ENCODE data around the gene FADS2. TPM values are rescaled to one million over a fixed set of nuclear protein-coding genes. Genes with fewer than 3 reads are reported as not detected.
A peak's percentile ranks its signal among the peaks of the same experiment; 100 is the strongest.

The FADS2 gene
- total and polyA plus RNA-seq, 2 of the 13 experiments (the other 11 are each of a cell fraction or from before 2014, with no cell fraction given), result 90.1 to 124 TPM

GRCh38 chr11:61792310-61793082 is 35.6 kb upstream of the FADS2 start, which contains the start of the genes FEN1 and TMEM258 (continued):
- TF ChIP-seq ZNF407 (CRISPR knock-in tag; IDR thresholded peaks at IDR 0.05; ENCODE audit: not compliant biosample characterization) (peak; percentile 59), ATF7 (IDR thresholded peaks at IDR 0.05) (no peak), ATF7 (CRISPR knock-in tag; IDR thresholded peaks at IDR 0.05) (no peak), ELF3 (CRISPR knock-in tag; IDR thresholded peaks at IDR 0.05) (peak; percentile 60), ZNF749 (CRISPR knock-in tag; IDR thresholded peaks at IDR 0.05; ENCODE audit: borderline replicate concordance) (no peak), XBP1 (CRISPR knock-in tag; IDR thresholded peaks at IDR 0.05) (peak; percentile 92), SIN3A (IDR thresholded peaks at IDR 0.05; ENCODE audit: borderline replicate concordance, low read depth, low read length) (peak; percentile 44; the same call in 1 of the 2 replicates), CREB1 (IDR thresholded peaks at IDR 0.05) (peak; percentile 69; the same call in 1 of the 2 replicates), CREB1 (CRISPR knock-in tag; IDR thresholded peaks at IDR 0.05) (peak; percentile 86), TBX3 (IDR thresholded peaks at IDR 0.05; ENCODE audit: borderline replicate concordance) (peak; percentile 32), ATF5 (CRISPR knock-in tag; IDR thresholded peaks at IDR 0.05; ENCODE audit: low read depth) (0 out of 2 replicates have a peak, but pooled peaks have one; percentile 87), ZNF558 (CRISPR knock-in tag; IDR thresholded peaks at IDR 0.05; ENCODE audit: borderline replicate concordance) (0 out of 2 replicates have a peak, but pooled peaks have one; percentile 25), MBNL3 (CRISPR knock-in tag; conservative IDR thresholded peaks at IDR 0.05) (no peak), KMT2A (CRISPR knock-in tag; IDR thresholded peaks at IDR 0.05) (peak; percentile 87), CERS6 (CRISPR knock-in tag; IDR thresholded peaks at IDR 0.05) (0 out of 2 replicates have a peak, but pooled peaks have one; percentile 31), AKAP8 (CRISPR knock-in tag; IDR thresholded peaks at IDR 0.05) (peak; percentile 52; the same call in 1 of the 2 replicates), ZIK1 (CRISPR knock-in tag; IDR thresholded peaks at IDR 0.05; ENCODE audit: borderline replicate concordance, low read depth) (peak; percentile 43; the same call in 1 of the 2 replicates), ATF1 (CRISPR knock-in tag; IDR thresholded peaks at IDR 0.05) (peak; percentile 76), ZC3H13 (CRISPR knock-in tag; IDR thresholded peaks at IDR 0.05) (peak; percentile 8; the same call in 1 of the 2 replicates), LCORL (IDR thresholded peaks at IDR 0.05) (no peak), LCORL (CRISPR knock-in tag; IDR thresholded peaks at IDR 0.05) (peak; percentile 66), WIZ (CRISPR knock-in tag; IDR thresholded peaks at IDR 0.05) (no peak)

Data from HepG2 (cell line).